GM19372 (cell line): ENCODE measurements around the gene C6orf136.

Source experiments
- ATAC-seq: cut with Tn5 transposase; IDR thresholded peaks from one replicate; pipeline ENCODE4 v1.9.1; 2021; ENCODE audit warnings: mild to moderate bottlenecking, low read depth, moderate library complexity; ENCODE audit not compliant: unreplicated experiment

The C6orf136 gene

DNA sequence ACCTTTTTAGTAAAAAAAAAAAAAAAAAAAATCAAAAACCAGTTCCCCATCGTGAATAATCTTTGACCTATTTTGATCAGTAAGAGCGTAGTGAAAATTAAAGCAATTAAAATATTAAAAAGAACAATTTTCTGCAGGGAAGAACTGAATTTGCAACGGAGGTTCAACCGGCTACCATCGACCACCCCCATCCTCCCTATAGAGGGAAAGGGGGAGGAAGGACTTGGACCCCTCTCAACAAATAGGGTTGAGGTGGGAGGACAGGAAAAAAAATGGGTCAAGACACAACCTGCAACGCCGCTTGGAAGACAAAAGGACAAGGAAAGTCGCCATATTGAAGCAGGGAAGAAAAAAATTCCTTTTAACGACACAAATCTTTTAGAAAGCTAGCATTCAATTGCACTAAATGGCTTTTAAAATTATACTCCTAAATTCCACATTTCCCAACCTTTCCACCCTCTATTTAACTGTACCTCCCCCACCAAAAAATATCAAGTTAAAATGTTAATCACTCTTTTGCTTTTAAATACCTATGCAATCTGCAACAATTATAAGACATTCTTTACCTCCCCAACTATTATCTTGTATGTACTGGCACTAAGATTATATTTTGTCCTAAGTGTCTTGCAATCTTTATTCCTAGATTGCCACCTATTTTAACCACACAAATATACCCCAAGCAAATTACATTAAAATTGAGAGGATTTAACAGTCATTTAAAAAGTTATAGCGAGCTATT lies 31.5 kb upstream of the C6orf136 start:
- ATAC-seq: no peak

DNA sequence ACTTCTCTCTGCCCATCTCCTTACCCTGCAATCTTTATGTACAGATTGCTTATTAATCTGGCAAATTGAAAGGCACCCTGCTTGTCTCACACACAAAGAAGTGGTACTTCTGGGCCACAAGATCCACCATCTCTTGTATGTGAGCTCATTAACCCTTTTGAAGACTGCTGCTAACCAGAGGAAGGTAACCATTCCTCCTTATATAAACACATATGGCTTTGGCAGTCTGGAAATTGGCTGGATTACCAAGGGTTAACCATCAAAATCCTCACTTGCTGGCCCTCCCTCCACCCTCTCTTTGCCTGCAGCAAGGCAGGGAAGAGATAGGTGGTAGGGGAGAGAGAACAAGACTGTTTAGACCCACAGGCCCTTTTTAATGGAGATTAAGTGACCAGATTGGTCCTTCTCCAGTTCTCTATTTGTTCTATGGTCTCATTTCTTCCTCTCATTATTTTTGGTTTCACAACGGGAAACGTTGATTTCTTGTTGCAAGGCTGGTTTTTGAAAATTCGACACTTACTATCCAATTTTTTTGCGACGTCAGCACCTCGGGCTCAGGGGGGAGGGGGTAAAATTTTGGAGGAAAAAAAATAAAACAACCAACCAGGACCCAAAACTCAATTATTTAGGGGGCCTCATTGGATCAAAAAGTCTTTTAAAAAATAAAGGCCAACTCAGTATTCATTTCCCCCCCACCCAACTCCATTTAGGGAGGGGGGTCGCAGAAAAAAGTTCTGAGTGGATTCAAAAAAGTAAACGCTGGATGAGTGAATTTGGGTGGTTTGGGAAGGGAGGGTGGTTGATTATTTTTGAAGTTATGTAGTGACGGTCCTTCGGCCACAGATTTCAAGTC lies 30.7 kb upstream of the C6orf136 start:
- ATAC-seq: no peak

DNA sequence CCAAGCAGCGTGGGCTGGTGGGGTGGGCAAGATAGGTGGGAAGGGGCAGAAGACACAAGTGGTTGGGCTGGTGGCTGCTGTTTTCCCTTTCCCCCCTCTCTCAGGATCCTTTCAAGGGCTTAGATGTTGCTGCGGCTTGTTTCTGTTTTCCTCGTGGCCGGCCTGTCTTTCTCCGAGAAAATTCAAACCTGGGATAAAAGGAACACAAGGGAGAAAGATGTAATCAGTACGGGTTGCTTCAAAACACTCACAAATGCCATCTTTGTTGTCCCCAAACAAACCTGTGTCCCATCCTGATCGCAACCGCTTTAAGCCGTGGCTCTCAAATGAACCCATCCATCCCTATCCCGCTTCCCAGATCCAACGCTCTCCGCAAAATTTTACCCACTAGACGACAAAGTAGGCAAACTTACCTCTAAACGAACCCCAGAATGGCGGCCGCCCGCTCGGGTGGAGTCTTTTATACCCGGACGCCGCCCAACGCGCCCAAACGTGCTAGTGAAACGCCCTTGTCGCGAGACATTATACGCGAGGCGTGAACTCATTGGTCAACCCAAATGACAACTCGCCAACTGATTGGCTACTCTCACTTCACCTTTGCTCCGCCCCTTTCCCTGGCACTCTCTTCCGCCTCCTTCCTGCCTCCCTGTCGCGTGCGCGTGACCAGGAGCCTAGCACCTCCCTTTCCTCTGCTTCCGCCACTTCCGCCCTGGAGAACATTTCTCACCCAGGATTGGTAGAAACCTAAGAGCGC lies 29.9 kb upstream of the C6orf136 start, which contains the start of gene PPP1R10:
TSS of gene PPP1R10 (minus strand) at position 433 of the 754 bp plus-strand sequence. CDS start 7,299 bp downstream, outside the sequence.
- ATAC-seq: peak; percentile 78

DNA sequence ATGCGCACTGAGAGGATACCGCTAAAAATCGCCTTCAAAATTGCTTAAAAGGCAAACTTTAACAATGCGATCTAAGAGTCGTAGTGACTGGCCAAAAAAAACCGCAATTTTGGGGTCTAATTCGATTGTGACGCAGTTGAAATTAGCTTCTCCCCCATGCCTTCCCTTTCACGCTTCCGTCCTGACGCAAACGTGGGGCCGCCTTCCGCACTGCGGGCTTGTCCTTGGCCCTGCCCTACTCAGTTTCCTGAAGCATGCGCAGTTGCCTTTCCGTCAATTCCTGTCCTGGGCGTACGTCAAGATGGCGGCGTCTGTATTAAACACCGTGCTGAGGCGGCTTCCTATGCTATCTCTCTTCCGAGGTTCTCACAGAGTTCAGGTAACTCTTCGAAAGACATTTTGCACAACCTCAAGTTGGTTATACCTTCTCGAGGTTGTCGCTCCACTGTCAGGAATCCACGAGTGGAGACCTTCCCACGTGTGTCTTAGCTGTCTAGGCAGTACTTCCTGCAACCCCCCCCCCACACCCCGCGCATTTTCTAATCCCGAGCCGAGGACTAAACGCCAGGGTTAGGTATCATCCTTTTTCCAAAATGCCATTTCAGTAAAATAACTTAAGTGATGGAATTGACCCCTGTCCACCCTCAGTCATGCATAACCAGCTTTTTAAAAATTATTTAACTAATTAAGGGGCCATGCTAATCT lies 29.2 kb upstream of the C6orf136 start, which contains the start of gene MRPS18B:
TSS of gene MRPS18B (plus strand) at position 276 of the 705 bp plus-strand sequence. CDS start at position 302, 26 bp downstream.
- ATAC-seq: peak; percentile 72

DNA sequence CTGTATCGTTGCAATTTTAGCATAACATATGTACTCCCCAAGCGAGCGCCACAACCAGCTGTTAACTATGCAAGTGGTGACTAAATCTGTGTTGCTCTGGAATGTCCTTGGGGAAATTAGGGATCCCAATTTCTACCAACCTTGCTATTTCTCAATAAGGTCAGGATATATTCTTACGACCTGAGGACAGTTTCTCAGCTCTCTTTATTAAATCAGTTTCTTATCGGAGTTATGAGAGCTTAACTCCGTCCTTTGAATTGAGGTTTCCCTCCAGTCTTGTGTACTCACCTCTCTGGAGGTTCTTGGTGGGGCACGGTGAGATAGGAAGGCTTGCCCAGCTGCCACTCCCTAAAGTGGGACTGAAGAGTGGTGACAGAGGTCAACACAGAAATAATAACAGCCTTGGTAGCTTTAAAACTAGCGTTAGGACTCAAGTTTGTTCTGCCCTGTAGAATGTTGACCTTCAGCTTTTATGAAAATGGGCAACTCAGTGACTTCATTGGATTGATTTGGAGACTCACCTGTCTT lies 28.6 kb upstream of the C6orf136 start:
- ATAC-seq: no peak

DNA sequence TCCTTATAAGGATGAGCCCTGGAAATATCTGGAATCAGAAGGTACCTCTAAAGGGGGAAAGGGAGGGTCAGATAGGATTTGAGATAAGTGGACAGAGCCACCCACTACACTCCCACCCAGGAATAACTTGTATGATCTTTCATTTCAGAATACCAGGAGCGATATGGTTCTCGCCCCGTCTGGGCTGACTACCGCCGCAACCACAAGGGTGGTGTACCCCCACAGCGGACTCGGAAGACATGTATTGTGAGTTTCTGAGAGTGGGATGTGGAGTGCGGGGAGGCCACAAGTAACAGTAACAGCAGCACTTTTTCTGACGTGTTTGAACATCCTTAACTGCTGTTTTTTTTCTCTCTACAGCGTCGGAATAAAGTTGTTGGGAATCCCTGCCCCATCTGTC lies 27.4 kb upstream of the C6orf136 start:
- no peak for ATAC-seq

DNA sequence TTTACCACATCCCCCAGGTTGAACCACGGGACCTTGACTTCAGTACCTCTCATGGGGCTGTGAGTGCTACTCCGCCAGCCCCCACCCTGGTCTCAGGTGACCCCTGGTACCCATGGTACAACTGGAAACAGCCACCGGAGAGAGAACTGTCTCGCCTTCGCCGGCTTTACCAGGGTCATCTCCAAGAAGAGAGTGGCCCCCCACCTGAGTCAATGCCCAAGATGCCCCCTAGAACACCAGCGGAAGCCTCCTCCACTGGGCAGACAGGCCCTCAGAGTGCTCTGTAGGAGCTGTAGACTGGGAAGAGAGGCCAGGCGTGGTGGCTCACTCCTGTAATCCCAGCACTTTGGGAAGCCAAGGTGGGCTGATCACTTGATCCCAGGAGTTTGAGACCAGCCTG lies 21.4 kb upstream of the C6orf136 start:
- no peak for ATAC-seq

DNA sequence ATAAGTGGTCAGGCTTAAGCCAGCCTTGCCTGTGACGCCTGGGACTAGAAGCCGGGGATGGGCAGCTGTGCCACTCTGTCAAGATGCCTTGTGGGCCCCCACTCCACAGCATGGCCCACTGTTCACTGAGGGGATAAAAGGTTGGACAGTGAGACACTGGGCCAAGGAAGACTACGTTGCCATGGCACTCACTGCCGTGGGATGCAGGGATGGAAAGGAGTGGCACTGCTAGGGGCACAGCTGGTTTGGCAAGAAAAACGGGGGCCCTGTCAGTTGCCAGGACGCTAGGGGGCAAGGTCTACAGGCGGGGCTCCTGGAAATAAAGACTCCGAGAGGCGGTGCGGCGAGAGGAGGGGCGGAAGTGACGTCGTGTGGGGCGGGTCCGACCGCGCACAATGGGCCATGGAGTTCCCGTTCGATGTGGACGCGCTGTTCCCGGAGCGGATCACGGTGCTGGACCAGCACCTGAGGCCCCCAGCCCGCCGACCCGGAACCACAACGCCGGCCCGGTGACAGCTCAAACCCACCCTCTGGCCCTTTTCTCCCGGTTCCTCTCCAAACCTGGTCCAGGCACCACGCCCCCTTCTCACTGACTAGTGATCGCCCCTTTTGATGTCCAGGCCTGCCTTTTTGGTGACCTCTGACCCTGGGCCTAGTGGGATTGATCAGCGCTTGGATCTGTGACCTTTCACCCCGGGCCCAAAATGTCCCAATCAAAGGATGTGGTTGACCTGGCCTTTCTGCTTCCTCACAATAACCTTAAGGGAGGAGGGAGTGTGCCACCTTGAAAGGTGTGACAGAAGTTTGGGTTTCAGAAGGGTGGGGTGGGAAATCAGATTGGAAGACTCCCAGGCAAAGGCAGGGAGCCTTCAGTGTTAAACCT lies 20.2 kb upstream of the C6orf136 start, which contains the start of gene ATAT1:
TSS of gene ATAT1 (plus strand) at position 391 of the 883 bp plus-strand sequence.
- no peak for ATAC-seq

DNA sequence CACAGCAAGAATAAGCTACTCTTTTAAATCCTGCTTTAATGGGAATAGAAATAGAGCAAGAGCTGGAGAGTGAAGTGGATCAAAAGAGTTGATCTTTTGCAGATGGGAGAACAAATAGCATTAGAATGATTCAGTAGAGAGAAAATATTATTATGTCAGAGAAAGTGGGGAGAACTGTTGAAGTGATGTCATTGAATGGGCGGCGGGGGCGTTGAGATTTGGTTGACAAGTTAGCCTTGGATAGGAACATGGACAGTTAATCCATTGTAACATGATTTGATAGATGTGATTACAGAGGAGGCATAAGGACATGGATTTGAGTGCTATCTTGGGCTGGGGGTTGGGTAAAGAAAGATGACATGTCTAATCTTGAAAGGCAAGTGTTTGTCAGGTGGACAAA lies 11.1 kb upstream of the C6orf136 start:
- ATAC-seq: no peak

DNA sequence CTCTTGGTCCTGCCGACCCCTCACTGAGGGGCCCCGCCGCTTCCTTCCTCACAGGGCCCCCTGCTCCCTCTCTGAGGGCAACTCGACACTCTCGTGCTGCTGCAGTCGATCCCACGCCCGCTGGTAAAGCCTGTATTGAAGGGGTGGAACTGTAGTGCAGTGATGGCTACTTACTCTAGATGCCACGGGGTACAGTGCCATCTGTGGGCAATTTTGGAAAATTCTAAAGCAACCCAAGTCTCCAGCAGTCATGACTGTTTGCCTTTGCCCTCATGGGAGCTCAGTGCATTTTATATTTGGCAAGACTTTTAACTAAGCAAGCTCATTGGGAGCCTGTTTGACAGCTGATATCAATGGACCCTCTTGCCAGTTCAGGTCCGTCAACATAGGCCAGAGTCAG lies 6.5 kb upstream of the C6orf136 start:
- ATAC-seq: no peak

DNA sequence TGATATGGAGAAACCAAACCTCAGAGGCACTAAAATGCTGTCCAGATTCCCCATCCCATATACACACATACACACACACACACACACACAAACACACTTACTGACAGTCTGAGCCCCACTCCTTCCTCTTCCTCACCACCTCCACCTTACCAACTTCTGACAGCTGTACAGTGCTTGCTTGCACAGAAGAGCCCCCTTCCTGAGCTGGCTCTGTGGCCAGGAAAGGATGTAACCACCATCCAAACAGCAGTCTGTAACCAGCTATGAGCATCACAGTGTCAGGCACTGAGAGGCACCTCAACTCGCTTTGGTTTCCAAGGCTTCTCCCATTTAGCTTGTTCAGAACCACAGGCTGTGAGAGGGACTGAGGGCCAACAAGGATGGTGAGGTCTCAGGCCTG lies 5.9 kb upstream of the C6orf136 start:
- ATAC-seq: no peak

DNA sequence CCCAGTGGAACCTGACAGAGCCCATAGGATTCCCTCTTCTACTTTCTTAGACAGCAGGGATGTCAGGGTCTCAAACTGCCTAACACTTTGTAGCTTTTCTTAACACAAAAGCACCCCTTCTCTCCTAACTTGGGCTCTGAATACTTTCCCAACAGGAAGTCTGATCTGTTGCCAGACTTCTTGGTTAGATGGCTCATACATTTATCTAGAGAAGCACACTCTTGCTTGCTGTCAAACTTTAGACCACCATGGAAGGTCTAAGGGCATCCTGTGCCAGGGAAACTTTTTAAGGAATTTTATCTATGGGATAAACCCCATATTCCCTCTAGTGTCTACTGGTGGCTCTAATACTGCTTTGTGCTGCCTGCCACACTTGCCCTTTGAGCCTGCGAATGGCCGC lies 3.3 kb upstream of the C6orf136 start:
- no peak for ATAC-seq

DNA sequence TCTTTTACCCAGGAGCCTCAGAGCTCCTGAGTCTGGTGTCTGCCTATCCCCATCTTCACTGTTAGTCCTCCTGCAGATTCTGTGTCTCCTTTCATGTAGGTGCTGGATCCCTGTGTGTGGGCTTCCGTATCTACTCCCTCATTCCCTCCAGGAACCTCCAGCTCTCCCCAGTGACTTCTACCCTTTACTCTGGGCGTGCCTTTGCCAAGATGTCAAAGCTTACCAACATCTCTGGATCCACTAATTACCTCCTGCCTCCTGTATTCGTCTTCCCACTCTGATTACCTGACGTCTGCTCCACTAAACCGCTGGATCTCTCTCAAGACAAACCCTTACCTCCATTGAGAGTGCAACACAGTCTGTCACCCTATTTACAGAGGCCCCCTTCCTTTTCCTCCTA lies 2.2 kb upstream of the C6orf136 start:
- no peak for ATAC-seq

DNA sequence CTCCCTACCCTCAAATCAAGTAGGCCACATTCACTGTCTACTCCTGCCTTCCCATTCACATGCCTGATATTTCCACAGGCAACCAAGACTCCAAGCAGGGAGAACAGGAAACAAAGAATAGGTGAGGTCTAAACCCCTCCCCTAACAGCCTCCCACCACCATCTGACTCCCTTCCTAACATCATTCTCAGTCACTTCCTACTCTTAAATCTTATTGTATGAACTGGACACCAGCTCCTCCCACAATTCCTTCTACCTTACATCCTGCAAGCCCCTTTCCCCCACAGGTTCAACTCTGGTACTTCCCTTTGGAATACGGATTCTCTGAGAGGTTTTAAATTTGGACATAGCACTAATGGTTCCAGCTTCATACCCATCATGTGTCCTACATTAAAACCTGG lies 944 bp upstream of the C6orf136 start:
- no peak for ATAC-seq

DNA sequence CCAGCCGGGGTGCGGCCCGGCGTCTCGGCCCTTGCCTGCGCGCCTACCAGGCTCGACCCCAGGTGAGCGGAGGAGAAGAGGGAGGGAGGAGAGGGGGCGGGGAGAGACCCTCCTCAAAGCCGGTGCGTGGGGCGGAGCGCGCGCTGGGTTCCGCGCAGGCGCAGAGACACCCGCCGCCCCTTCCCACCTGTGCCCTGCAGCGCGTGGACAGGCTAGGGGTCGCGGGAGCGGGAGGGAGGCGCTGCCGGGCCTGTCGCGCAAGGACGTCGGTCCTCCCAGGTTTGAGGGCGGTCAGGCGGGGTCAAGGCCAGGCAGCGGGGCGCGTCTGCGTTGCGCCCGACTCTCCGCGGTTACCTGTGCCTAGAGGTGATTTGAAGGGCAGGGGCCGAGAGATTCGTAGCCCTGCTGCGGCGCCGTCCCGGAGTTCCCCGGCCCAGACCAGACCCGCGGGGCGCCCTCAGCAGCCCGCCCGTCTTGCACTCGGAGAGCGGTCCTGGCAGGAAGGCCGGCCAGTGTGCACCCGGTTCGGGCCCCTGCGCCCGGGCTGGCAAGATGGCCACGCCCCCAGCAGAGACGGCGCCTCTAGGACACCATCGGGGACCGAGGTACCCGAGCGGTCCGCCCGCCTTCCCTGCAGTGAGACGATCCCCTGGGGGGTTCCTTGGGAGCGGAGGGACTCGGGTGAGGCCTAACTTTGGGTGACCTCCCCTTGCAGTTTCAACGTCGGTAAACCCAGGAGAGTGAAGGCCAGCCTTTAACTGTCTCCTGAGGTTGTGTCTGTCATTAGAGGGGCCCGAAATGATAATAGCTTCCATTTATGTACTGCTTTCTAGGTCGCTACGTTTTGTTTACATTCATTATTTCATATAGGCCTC lies 546 bp downstream of the C6orf136 start:
- ATAC-seq: peak; percentile 67

DNA sequence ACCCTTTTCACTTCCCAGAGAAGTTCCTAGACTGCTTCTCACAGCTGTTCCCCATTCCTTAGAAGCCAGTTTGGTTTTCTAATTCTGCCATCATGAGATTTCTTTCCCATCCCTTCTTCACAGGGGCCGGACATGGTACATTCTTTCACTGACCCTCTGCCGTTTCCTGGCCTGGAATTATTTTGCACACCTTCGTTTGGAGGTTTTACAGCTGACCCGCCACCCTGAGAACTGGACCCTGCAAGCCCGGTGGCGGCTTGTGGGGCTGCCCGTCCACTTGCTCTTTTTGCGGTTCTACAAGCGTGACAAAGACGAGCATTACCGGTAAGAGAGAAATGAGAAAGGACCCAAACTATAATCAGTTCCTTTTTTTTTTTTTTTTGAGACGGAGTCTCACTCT lies 4.2 kb downstream of the C6orf136 start:
- no peak for ATAC-seq

DNA sequence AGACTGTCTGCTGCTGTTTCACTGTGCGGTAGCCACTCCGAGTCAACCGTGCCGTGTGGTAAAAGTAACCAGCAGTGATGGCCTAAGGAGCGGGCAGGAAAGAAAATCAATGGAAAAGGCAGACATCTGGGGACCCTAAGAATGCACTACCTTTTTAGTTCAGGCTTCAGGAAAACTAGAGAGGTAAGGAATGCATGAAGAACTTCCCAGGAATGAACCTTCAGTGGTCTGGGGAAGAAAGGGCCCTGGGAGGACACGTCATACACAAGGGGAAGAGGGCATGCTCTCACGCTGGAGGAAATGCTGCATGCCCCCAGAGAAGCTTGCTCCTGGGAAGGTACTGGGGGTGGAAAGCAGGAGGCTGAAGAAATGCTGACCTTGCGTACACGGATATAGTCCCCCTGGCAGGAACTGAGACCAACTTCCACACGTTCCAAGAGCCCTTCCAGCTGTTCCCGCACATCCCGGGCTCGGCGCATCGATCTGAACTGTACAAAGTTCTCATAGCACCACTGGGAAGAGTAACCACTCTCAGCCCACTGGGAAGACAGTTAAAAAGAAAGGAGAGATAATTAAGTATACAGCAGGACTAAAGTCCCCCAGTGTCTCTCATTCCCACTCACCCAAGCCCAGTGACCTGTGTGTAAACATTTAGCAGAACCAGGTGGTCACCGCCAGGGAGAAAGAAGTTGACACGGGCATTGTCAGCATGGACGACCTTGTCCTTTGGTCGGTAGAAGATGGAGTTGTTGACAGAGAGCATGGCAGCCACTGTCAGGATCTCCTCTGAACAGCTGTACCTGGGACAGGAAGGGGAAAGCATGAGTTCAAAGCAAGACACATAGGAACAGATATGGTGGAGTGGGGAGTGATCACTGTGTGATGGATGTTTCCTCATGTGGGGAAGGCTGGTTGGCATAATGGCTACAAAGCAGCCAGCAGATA lies 8.1 kb downstream of the C6orf136 start:
- no peak for ATAC-seq
